ENCODE results near the gene GPAM.

GRCh38 chr10:112126901-112127300 is 56.7 kb downstream of the GPAM start:
- TF ChIP-seq CTCF (IDR thresholded peaks at IDR 0.05) (no peak), POLR2AphosphoS5 (IDR thresholded peaks at IDR 0.05) (no peak)

Measured in upper lobe of left lung (tissue), 4 donors.